NCI-H748 treated with DMSO at 0.1 percent for 48 hours (cell line): ENCODE measurements around the gene MUC5B.

Source experiments
- DNase-seq: peaks from one replicate; lab custom pipeline; 2025; lab: John Stamatoyannopoulos, UW

MUC5B gene

GRCh38 chr11:1283091-1283511 lies 60.2 kb downstream of the MUC5B start:
- DNase-seq = no peak

- no peak for DNase-seq
Observed at GRCh38 chr11:1283906-1284305, 61.0 kb downstream of the MUC5B start.

- no peak for DNase-seq
Observed at GRCh38 chr11:1285316-1285744, 62.5 kb downstream of the MUC5B start.

- no peak for DNase-seq
Observed at GRCh38 chr11:1285876-1286275, 63.0 kb downstream of the MUC5B start.

- DNase-seq = no peak
Observed at GRCh38 chr11:1287928-1288327, 65.1 kb downstream of the MUC5B start.

GRCh38 chr11:1288426-1289151 lies 65.7 kb downstream of the MUC5B start:
- no peak for DNase-seq

GRCh38 chr11:1289211-1289935 lies 66.5 kb downstream of the MUC5B start:
- no peak for DNase-seq

- no peak for DNase-seq
Observed at GRCh38 chr11:1290052-1291040, 67.5 kb downstream of the MUC5B start.

- DNase-seq = no peak
Observed at GRCh38 chr11:1291295-1292017, 68.6 kb downstream of the MUC5B start.

- no peak for DNase-seq
Observed at GRCh38 chr11:1292018-1292643, 69.3 kb downstream of the MUC5B start.

GRCh38 chr11:1292644-1293618 lies 70.1 kb downstream of the MUC5B start:
- no peak for DNase-seq

GRCh38 chr11:1293619-1294015 lies 70.8 kb downstream of the MUC5B start:
- DNase-seq = no peak

GRCh38 chr11:1295086-1295485 lies 72.2 kb downstream of the MUC5B start:
- DNase-seq = no peak

GRCh38 chr11:1295591-1295990 lies 72.7 kb downstream of the MUC5B start:
- no peak for DNase-seq

GRCh38 chr11:1296287-1296686 lies 73.4 kb downstream of the MUC5B start:
- DNase-seq = no peak

- DNase-seq = no peak
Observed at GRCh38 chr11:1297011-1297575, 74.2 kb downstream of the MUC5B start.

GRCh38 chr11:1297576-1298473 lies 75.0 kb downstream of the MUC5B start:
- no peak for DNase-seq

- no peak for DNase-seq
Observed at GRCh38 chr11:1298695-1299492, 76.0 kb downstream of the MUC5B start.
